ENCODE results near the gene CDKN2AIP.

CDKN2AIP gene

GRCh38 chr4:183445097-183445428, 627 bp downstream of the CDKN2AIP start:
- Histone ChIP-seq H2BK15ac (ENCODE audit: low read length) (peak overlapping the region; percentile 85), H3K79me1 (ENCODE audit: low read depth, low read length) (peaks cover 8% of the 10 kb centered on the region), H3K9me3 (replicated peaks in 1 of 2; ENCODE audit: control insufficient read depth in 2 of 2, insufficient read depth in 1 of 2, low read depth in 1 of 2, low read length in 2 of 2) (no peaks in the 10 kb centered on the region), H3K36me3 (replicated peaks in 1 of 2; ENCODE audit: control insufficient read depth in 2 of 2, insufficient read depth in 2 of 2, low read length in 2 of 2) (peaks cover 12 to 47% of the 10 kb centered on the region in 2 donors), H3K4me1 (ENCODE audit: control insufficient read depth in 2 of 2, insufficient read depth in 1 of 2, low read depth in 1 of 2, low read length in 2 of 2) (peaks cover 0 to 9% of the 10 kb centered on the region in 2 donors), H4K8ac (ENCODE audit: low read depth, low read length) (peak overlapping the region; percentile 48), H3K14ac (ENCODE audit: low read length) (no peak overlapping the region), H3K27me3 (ENCODE audit: control insufficient read depth in 3 of 3, insufficient read depth in 3 of 3, low read depth in 1 of 3, low read length in 3 of 3) (no peaks in the 10 kb centered on the region), H2BK120ac (ENCODE audit: low read depth, low read length) (peak overlapping the region; percentile 18), H3K9ac (ENCODE audit: low read depth, low read length, poor library complexity) (peak overlapping the region; percentile 100), H2AFZ (ENCODE audit: low read length) (peak overlapping the region; percentile 97), H2BK5ac (ENCODE audit: low read length) (peak overlapping the region; percentile 99), H3K4me2 (ENCODE audit: insufficient read depth, low read length, poor library complexity, severe bottlenecking) (peak overlapping the region; percentile 69), H2BK12ac (ENCODE audit: low read length) (peak overlapping the region; percentile 22), H3K4me3 (ENCODE audit: low read length in 2 of 2) (peak overlapping the region; percentile 99), H3K18ac (ENCODE audit: low read length) (peak overlapping the region; percentile 98), H3K23ac (ENCODE audit: low read depth, low read length, poor library complexity) (peak overlapping the region; percentile 99), H4K91ac (ENCODE audit: low read depth, low read length, poor library complexity) (no peak overlapping the region), H2AK5ac (ENCODE audit: low read depth, low read length) (peak overlapping the region; percentile 68), H3K27ac (replicated peaks; ENCODE audit: low read length) (peak overlapping the region; percentile 94), H3K4ac (ENCODE audit: low read length) (no peak overlapping the region)
- DNase-seq (ENCODE audit: low spot score): no peak
- WGBS, 2 donors (ENCODE audit: extremely low coverage in 2 of 2, insufficient read length in 2 of 2, insufficient replicate concordance in 1 of 2): no CpG with 5 or more reads among the region's 26 CpGs

GRCh38 chr4:183447646-183448045, 3.2 kb downstream of the CDKN2AIP start:
- Histone ChIP-seq H3K9me3 (replicated peaks in 1 of 2; ENCODE audit: control insufficient read depth in 2 of 2, insufficient read depth in 1 of 2, low read depth in 1 of 2, low read length in 2 of 2) (no peaks in the 10 kb centered on the region), H3K4me2 (ENCODE audit: insufficient read depth, low read length, poor library complexity, severe bottlenecking) (no peak overlapping the region), H3K27me3 (ENCODE audit: control insufficient read depth in 3 of 3, insufficient read depth in 3 of 3, low read depth in 1 of 3, low read length in 3 of 3) (no peaks in the 10 kb centered on the region), H2BK5ac (ENCODE audit: low read length) (no peak overlapping the region), H3K4me3 (ENCODE audit: low read length in 2 of 2) (no peak overlapping the region), H3K9ac (ENCODE audit: low read depth, low read length, poor library complexity) (no peak overlapping the region), H4K8ac (ENCODE audit: low read depth, low read length) (no peak overlapping the region), H2AK5ac (ENCODE audit: low read depth, low read length) (no peak overlapping the region), H3K79me1 (ENCODE audit: low read depth, low read length) (peaks cover 6% of the 10 kb centered on the region), H3K4ac (ENCODE audit: low read length) (no peak overlapping the region), H2BK120ac (ENCODE audit: low read depth, low read length) (no peak overlapping the region), H3K36me3 (replicated peaks in 1 of 2; ENCODE audit: control insufficient read depth in 2 of 2, insufficient read depth in 2 of 2, low read length in 2 of 2) (peaks cover 13 to 71% of the 10 kb centered on the region in 2 donors), H3K27ac (replicated peaks; ENCODE audit: low read length) (no peak overlapping the region), H2BK12ac (ENCODE audit: low read length) (no peak overlapping the region), H3K23ac (ENCODE audit: low read depth, low read length, poor library complexity) (no peak overlapping the region), H3K4me1 (ENCODE audit: control insufficient read depth in 2 of 2, insufficient read depth in 1 of 2, low read depth in 1 of 2, low read length in 2 of 2) (peaks cover 0 to 9% of the 10 kb centered on the region in 2 donors), H2BK15ac (ENCODE audit: low read length) (no peak overlapping the region), H4K91ac (ENCODE audit: low read depth, low read length, poor library complexity) (no peak overlapping the region), H3K18ac (ENCODE audit: low read length) (no peak overlapping the region), H2AFZ (ENCODE audit: low read length) (no peak overlapping the region), H3K14ac (ENCODE audit: low read length) (no peak overlapping the region)
- no peak for DNase-seq (ENCODE audit: low spot score)
- WGBS, 2 donors (ENCODE audit: extremely low coverage in 2 of 2, insufficient read length in 2 of 2, insufficient replicate concordance in 1 of 2): no CpG with 5 or more reads among the region's 5 CpGs

GRCh38 chr4:183448436-183448835, 4.0 kb downstream of the CDKN2AIP start:
- Histone ChIP-seq H3K9ac (ENCODE audit: low read depth, low read length, poor library complexity) (no peak overlapping the region), H3K4me1 (ENCODE audit: control insufficient read depth in 2 of 2, insufficient read depth in 1 of 2, low read depth in 1 of 2, low read length in 2 of 2) (peaks cover 0 to 9% of the 10 kb centered on the region in 2 donors), H3K36me3 (replicated peaks in 1 of 2; ENCODE audit: control insufficient read depth in 2 of 2, insufficient read depth in 2 of 2, low read length in 2 of 2) (peaks cover 13 to 79% of the 10 kb centered on the region in 2 donors), H3K18ac (ENCODE audit: low read length) (no peak overlapping the region), H3K4me3 (ENCODE audit: low read length in 2 of 2) (no peak overlapping the region), H2AK5ac (ENCODE audit: low read depth, low read length) (no peak overlapping the region), H3K27ac (replicated peaks; ENCODE audit: low read length) (no peak overlapping the region), H4K91ac (ENCODE audit: low read depth, low read length, poor library complexity) (no peak overlapping the region), H2BK15ac (ENCODE audit: low read length) (no peak overlapping the region), H3K4ac (ENCODE audit: low read length) (no peak overlapping the region), H3K79me1 (ENCODE audit: low read depth, low read length) (peaks cover 6% of the 10 kb centered on the region), H4K8ac (ENCODE audit: low read depth, low read length) (no peak overlapping the region), H3K9me3 (replicated peaks in 1 of 2; ENCODE audit: control insufficient read depth in 2 of 2, insufficient read depth in 1 of 2, low read depth in 1 of 2, low read length in 2 of 2) (no peaks in the 10 kb centered on the region), H3K4me2 (ENCODE audit: insufficient read depth, low read length, poor library complexity, severe bottlenecking) (no peak overlapping the region), H3K27me3 (ENCODE audit: control insufficient read depth in 3 of 3, insufficient read depth in 3 of 3, low read depth in 1 of 3, low read length in 3 of 3) (no peaks in the 10 kb centered on the region), H3K14ac (ENCODE audit: low read length) (no peak overlapping the region), H2AFZ (ENCODE audit: low read length) (no peak overlapping the region), H3K23ac (ENCODE audit: low read depth, low read length, poor library complexity) (no peak overlapping the region), H2BK5ac (ENCODE audit: low read length) (no peak overlapping the region), H2BK12ac (ENCODE audit: low read length) (no peak overlapping the region), H2BK120ac (ENCODE audit: low read depth, low read length) (no peak overlapping the region)
- WGBS, 2 donors (ENCODE audit: extremely low coverage in 2 of 2, insufficient read length in 2 of 2, insufficient replicate concordance in 1 of 2): no CpG with 5 or more reads among the region's 3 CpGs
- DNase-seq (ENCODE audit: low spot score): no peak

GRCh38 chr4:183449193-183449882, 4.9 kb downstream of the CDKN2AIP start:
- Histone ChIP-seq H3K23ac (ENCODE audit: low read depth, low read length, poor library complexity) (no peak overlapping the region), H4K8ac (ENCODE audit: low read depth, low read length) (no peak overlapping the region), H3K9me3 (replicated peaks in 1 of 2; ENCODE audit: control insufficient read depth in 2 of 2, insufficient read depth in 1 of 2, low read depth in 1 of 2, low read length in 2 of 2) (no peaks in the 10 kb centered on the region), H3K36me3 (replicated peaks in 1 of 2; ENCODE audit: control insufficient read depth in 2 of 2, insufficient read depth in 2 of 2, low read length in 2 of 2) (peaks cover 13 to 84% of the 10 kb centered on the region in 2 donors), H3K4me2 (ENCODE audit: insufficient read depth, low read length, poor library complexity, severe bottlenecking) (no peak overlapping the region), H3K14ac (ENCODE audit: low read length) (no peak overlapping the region), H2BK12ac (ENCODE audit: low read length) (no peak overlapping the region), H2AFZ (ENCODE audit: low read length) (no peak overlapping the region), H3K4ac (ENCODE audit: low read length) (no peak overlapping the region), H3K9ac (ENCODE audit: low read depth, low read length, poor library complexity) (no peak overlapping the region), H3K27me3 (ENCODE audit: control insufficient read depth in 3 of 3, insufficient read depth in 3 of 3, low read depth in 1 of 3, low read length in 3 of 3) (no peaks in the 10 kb centered on the region), H3K27ac (replicated peaks; ENCODE audit: low read length) (no peak overlapping the region), H4K91ac (ENCODE audit: low read depth, low read length, poor library complexity) (no peak overlapping the region), H3K4me3 (ENCODE audit: low read length in 2 of 2) (no peak overlapping the region), H2BK120ac (ENCODE audit: low read depth, low read length) (no peak overlapping the region), H3K4me1 (ENCODE audit: control insufficient read depth in 2 of 2, insufficient read depth in 1 of 2, low read depth in 1 of 2, low read length in 2 of 2) (peaks cover 0 to 9% of the 10 kb centered on the region in 2 donors), H3K18ac (ENCODE audit: low read length) (no peak overlapping the region), H2BK5ac (ENCODE audit: low read length) (no peak overlapping the region), H2AK5ac (ENCODE audit: low read depth, low read length) (no peak overlapping the region), H3K79me1 (ENCODE audit: low read depth, low read length) (peaks cover 5% of the 10 kb centered on the region), H2BK15ac (ENCODE audit: low read length) (no peak overlapping the region)
- DNase-seq (ENCODE audit: low spot score): no peak
- WGBS, 2 donors (ENCODE audit: extremely low coverage in 2 of 2, insufficient read length in 2 of 2, insufficient replicate concordance in 1 of 2): no CpG with 5 or more reads among the region's 5 CpGs

All from neuronal stem cell (in vitro differentiated cells).